Ovary (tissue), 9 donors: ENCODE measurements around the gene NPFFR1. TPM values are rescaled to one million over a fixed set of nuclear protein-coding genes. Genes with fewer than 3 reads are reported as not detected.

Experiments
- DNase-seq, 5 donors: peaks; one replicate each; pipeline ENCODE4 v3.0.0-alpha.2; 2019 to 2020
- H3K27ac ChIP-seq, 2 donors: fragments of 200-600 bp; one replicate each; pipeline versions ENCODE4 v1.5.1 to v1.8.0; 2019 to 2022
- H3K27me3 ChIP-seq: fragments of 200-600 bp; one replicate; pipeline ENCODE4 v1.8.0; 2022
- H3K36me3 ChIP-seq: fragments of 200-600 bp; sonication (generic); one replicate; pipeline ENCODE4 v1.5.1; 2019
- H3K4me1 ChIP-seq: one replicate; pipeline ENCODE4 v1.8.1; 2013; ENCODE audit warnings: mild to moderate bottlenecking, moderate library complexity; ENCODE audit not compliant: insufficient read depth
- H3K4me3 ChIP-seq: fragments of 200-600 bp; sonication (generic); one replicate; pipeline ENCODE4 v1.5.1; 2017
- H3K9me3 ChIP-seq, 2 donors: fragments of 200-600 bp in 1 of 2; sonication (generic) in 1 of 2; one replicate each; pipeline versions ENCODE4 v1.5.1 to v1.8.1; 2013 to 2019; ENCODE audit warnings: mild to moderate bottlenecking in 1 of 2, moderate library complexity in 1 of 2
- EP300 ChIP-seq: sonication (generic); formaldehyde crosslinking; IDR thresholded peaks from one replicate; pipeline ENCODE4 v1.6.1; 2017; ENCODE audit warnings: antibody characterized with exemption
- POLR2A ChIP-seq: fragments of 450-650 bp; IDR thresholded peaks from one replicate; pipeline ENCODE4 v1.6.1; 2017; ENCODE audit warnings: antibody characterized with exemption, mild to moderate bottlenecking, moderate library complexity
- WGBS, 3 donors: extraction: QIAGEN DNeasy Blood & Tissue Kit in 1 of 3; methylation state at CpG; one replicate each; pipeline versions ENCODE4 v1.1.5 to v1.1.7; 2013 to 2017; 5-methylcytosine and 5-hydroxymethylcytosine counted together
- intact Hi-C, 4 donors: fragments of 100-400 bp; cut with DNase I; formaldehyde crosslinking; loops; one replicate each; pipeline versions ENCODE4 v1.11.0 to v1.15.1; 2022 to 2023
- polyA plus RNA-seq, 2 donors: library from polyadenylated mRNA; stranded (reverse); fragments of 200-250 nt in 1 of 2; fragments of 350-450 nt in 1 of 2; fragmentation: Illumina TruSeq in 1 of 2; extraction: RNeasy Lipid Tissue Mini Kit (QIAGEN cat#74804) in 1 of 2; gene quantifications; one replicate each; pipeline ENCODE4 v1.2.3, GENCODE V29; 2013 to 2014
- total RNA-seq, 7 donors: library from RNA; depleted of rRNA in 2 of 7; stranded (reverse); fragments of >200 nt in 2 of 7; fragmentation: NEBNext Ultra II Directional in 3 of 7; extraction: Animal tissue kit (Norgen Biotek cat#: 25700) in 3 of 7; gene quantifications; one replicate each; pipeline versions ENCODE4 v1.1.0 to v1.2.4, GENCODE V29; 2016 to 2023
- TF ChIP-seq, protein P1 (sequence below), 3 donors: fragments of 450-650 bp in 2 of 3; fragments of 200-600 bp in 1 of 3; IDR thresholded peaks; one replicate each; pipeline versions ENCODE4 v1.5.1 to v1.8.0; 2016 to 2022; ENCODE audit warnings: antibody characterized with exemption in 3 of 3, mild to moderate bottlenecking in 1 of 3
- donor health status: DM: no; HTN: no; CAD: no; lungs with moderate emphysema.
- donor health status: DM: no; HTN: no; CAD: no.
- donor health status: Bipolar disorder and iron deficiency.
- donor health status: DM: yes; HTN: yes; CAD: no.
- donor health status: DM: no; HTN: no; CAD: no.
- donor health status: DM: yes; HTN: yes; CAD: no.

The NPFFR1 gene
- total and polyA plus RNA-seq, 9 donors, result 0.04 to 1.1 (median 0.20) TPM

DNA sequence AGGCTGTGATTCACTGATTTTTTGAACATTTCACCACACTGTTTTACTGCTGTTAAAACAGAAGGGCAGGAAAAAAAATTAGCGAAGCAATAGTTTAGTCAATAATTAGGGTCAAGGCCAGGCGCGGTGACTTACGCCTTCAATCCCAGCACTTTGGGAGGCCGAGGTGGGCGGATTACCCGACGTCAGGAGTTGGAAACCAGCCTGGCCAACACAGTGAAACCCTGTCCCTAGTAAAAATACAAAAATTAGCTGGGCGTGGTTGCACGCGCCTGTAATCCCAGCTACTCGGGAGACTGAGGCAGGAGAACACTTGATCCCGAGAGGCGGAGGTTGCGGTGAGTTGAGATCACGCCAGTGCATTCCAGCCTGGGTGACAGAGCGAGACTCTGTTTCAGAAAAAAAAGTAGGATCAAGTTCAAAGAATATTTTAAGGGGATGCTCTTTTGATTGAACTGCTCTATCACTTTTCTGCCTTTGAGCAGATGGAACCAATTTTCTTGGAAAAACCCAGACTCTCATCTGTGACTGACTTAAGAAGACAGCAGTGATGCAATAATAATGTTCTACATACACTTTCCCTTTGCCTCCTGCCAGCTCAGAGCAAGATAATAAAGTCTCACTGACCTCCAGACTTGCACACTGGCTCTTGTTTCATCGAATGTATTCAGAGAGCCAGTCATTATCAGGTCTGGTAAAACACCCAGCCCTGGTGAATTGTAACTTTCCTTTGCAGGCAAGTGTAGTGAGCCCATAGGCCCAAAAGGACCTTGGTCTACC is 48.9 kb downstream of the NPFFR1 start:
- intact Hi-C loops, result no loop called here
- peak; percentile 54 to 74 (median 66) for DNase-seq
- whole genome bisulfite sequencing, 3 donors, result 59 to 67% (median 60%) methylated on average over 18 of the region's 18 CpGs

DNA sequence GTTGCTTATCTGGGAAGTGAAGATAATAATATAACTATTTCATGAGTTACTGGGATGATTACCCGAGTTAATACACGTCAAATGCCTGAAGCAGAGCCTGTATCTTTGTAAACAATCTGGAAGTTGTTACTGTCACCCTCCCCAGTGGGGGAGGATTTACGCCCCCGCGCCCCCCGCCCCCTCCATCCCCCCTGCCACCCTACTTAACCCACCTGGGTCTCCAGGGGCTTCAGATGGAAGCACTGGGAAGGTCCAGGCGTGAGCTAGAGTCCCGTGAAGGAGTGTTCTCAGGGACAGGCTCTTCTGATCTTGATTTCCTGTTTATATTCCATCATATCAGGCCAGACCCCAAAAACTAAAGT is 49.9 kb downstream of the NPFFR1 start:
- DNase-seq, result no peak
- 12 to 23% (median 16%) methylated on average over 8 of the region's 8 CpGs for WGBS, 3 donors
- intact Hi-C loops, result no loop called here
- no peaks in the 10 kb centered on the region for H3K27me3 ChIP-seq
- peak overlapping the region in 1 of 2 donors; percentile 47 for H3K27ac ChIP-seq
- no peaks in the 10 kb centered on the region for H3K9me3 ChIP-seq
- peak overlapping the region; percentile 79 for H3K4me3 ChIP-seq
- TF ChIP-seq POLR2A (no peak), EP300 (no peak)
- TF ChIP-seq, protein P1, sequence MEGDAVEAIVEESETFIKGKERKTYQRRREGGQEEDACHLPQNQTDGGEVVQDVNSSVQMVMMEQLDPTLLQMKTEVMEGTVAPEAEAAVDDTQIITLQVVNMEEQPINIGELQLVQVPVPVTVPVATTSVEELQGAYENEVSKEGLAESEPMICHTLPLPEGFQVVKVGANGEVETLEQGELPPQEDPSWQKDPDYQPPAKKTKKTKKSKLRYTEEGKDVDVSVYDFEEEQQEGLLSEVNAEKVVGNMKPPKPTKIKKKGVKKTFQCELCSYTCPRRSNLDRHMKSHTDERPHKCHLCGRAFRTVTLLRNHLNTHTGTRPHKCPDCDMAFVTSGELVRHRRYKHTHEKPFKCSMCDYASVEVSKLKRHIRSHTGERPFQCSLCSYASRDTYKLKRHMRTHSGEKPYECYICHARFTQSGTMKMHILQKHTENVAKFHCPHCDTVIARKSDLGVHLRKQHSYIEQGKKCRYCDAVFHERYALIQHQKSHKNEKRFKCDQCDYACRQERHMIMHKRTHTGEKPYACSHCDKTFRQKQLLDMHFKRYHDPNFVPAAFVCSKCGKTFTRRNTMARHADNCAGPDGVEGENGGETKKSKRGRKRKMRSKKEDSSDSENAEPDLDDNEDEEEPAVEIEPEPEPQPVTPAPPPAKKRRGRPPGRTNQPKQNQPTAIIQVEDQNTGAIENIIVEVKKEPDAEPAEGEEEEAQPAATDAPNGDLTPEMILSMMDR (IDR thresholded peaks at IDR 0.05), result no peak
- no peaks in the 10 kb centered on the region for H3K36me3 ChIP-seq
- no peaks in the 10 kb centered on the region for H3K4me1 ChIP-seq

More for the DNA sequence above, 48.9 kb downstream of the NPFFR1 start:
- no peaks in the 10 kb centered on the region for H3K36me3 ChIP-seq
- TF ChIP-seq, protein P1 (IDR thresholded peaks at IDR 0.05), result no peak
- TF ChIP-seq POLR2A (no peak), EP300 (no peak)
- no peak overlapping the region for H3K4me3 ChIP-seq
- H3K27ac ChIP-seq, result no peak overlapping the region
- no peaks in the 10 kb centered on the region for H3K27me3 ChIP-seq
- no peaks in the 10 kb centered on the region for H3K4me1 ChIP-seq
- no peaks in the 10 kb centered on the region for H3K9me3 ChIP-seq

DNA sequence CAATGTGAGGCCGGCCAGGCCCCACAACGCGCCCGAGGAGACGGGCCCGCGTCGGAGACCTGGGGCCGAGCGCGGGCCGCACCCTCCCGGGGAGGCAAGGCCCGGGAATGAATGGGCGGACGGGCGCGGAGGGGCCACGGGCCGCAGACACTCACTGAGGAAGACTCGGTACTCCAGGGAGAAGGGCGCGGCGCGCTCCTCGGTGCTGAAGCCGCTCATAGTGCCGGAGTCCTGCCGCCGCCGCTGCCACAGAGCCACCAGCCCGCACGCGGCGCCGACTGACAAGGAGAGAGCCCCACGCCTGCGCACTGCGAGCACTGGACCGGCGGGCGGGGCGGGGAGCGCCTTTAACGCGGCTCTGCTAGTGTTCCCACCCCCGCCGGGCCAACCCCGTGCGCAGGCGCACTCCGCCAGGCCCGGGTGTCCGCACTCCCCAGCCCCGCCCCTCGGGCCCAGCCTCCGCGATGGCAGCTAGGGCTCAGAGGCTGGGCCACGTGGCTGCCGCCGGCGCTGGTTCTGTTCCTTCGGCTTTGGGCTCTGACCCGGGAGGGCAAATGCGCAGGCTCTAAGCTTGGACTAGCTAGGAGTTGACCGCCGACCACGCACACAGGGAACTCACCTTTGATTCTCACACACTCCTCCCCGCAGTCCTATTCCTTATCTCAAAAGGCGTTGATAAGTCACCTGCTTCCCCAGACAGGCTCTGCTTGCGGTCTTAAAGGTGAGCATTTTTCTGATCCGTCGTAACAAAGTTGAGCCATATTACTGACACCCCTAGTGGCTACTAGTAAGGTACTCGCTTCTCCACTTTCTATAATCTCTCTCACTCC is 50.5 kb downstream of the NPFFR1 start, which contains the start of gene PPA1:
TSS of gene PPA1 (minus strand) at position 321 of the 830 bp plus-strand sequence. CDS start at position 219, 102 bp downstream.
- 0 to 1% (median 0%) methylated on average over 44 to 74 of the region's 74 CpGs for WGBS, 3 donors
- Histone ChIP-seq H3K27me3 (no peaks in the 10 kb centered on the region), H3K4me3 (peak within 1 kb of the TSS; percentile 79), H3K36me3 (no peaks in the 10 kb centered on the region), H3K9me3 (no peaks in the 10 kb centered on the region), H3K4me1 (no peaks in the 10 kb centered on the region), H3K27ac (peak within 1 kb of the TSS in 1 of 2 donors; percentile 49)
- TF ChIP-seq, protein P1 (IDR thresholded peaks at IDR 0.05), result peak in 1 of 3 donors; percentile 23
- TF ChIP-seq POLR2A, result peak; percentile 64
- TF ChIP-seq EP300, result no peak
- intact Hi-C loops, result no loop called here
- peak; percentile 98 to 99 (median 98) for DNase-seq

DNA sequence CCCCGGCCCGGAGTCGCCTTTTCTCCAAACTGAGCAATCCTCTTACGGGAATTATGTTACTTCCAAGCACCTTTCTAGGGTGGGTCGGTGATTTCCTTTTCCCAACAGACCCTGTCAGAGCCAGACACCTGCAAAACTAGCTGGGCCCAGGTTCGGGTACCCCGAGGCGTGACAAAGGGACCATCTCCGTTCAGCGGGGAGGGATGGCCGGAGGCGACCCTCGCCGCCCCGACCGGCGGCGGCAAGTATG is 51.0 kb downstream of the NPFFR1 start:
- Histone ChIP-seq H3K27ac (peak overlapping the region in 1 of 2 donors; percentile 49), H3K4me3 (peak overlapping the region; percentile 79), H3K9me3 (no peaks in the 10 kb centered on the region), H3K4me1 (no peaks in the 10 kb centered on the region), H3K36me3 (no peaks in the 10 kb centered on the region), H3K27me3 (no peaks in the 10 kb centered on the region)
- 0 to 1% (median 0%) methylated on average over 17 to 18 of the region's 18 CpGs for WGBS, 3 donors
- DNase-seq, result peak in 1 of 5 donors; percentile 15
- intact Hi-C loops, result no loop called here
- TF ChIP-seq POLR2A (no peak), EP300 (no peak)
- TF ChIP-seq, protein P1 (IDR thresholded peaks at IDR 0.05), result no peak
